BLaER1 treated with 17β-estradiol and CSF1 and Interleukin-3, amounts not matched to agents 10 nM and 100 nM (cell line): ENCODE measurements around the gene RASSF3.

Experiments
- H3K27ac ChIP-seq, 11 experiments: shearing (Covaris generic); formaldehyde crosslinking; 2 replicates each; pipeline ENCODE4 v1.8.1; 2022
- H3K27me3 ChIP-seq, 11 experiments: shearing (Covaris generic); formaldehyde crosslinking; 2 replicates each; pipeline ENCODE4 v1.8.1; 2022
- H3K36me3 ChIP-seq, 11 experiments: shearing (Covaris generic); formaldehyde crosslinking; 2 replicates each; pipeline ENCODE4 v1.8.1; 2022
- H3K4me1 ChIP-seq, 10 experiments: shearing (Covaris generic); formaldehyde crosslinking; 2 replicates each; pipeline ENCODE4 v1.8.1; 2022
- H3K4me2 ChIP-seq, 11 experiments: shearing (Covaris generic); formaldehyde crosslinking; 2 replicates each; pipeline ENCODE4 v1.8.1; 2022
- H3K4me3 ChIP-seq, 10 experiments: shearing (Covaris generic); formaldehyde crosslinking; 2 replicates each; pipeline ENCODE4 v1.8.1; 2022
- H3K9ac ChIP-seq, 11 experiments: shearing (Covaris generic); formaldehyde crosslinking; 2 replicates each; pipeline ENCODE4 v1.8.1; 2022
- H3K9me3 ChIP-seq, 11 experiments: shearing (Covaris generic); formaldehyde crosslinking; replicated peaks in 1 of 11; 2 replicates each; pipeline ENCODE4 v1.8.1; 2022
- H4K20me1 ChIP-seq, 11 experiments: shearing (Covaris generic); formaldehyde crosslinking; 2 replicates each; pipeline ENCODE4 v1.8.1; 2022
- Cebpa-rat ChIP-seq, 11 experiments: shearing (Covaris generic); IDR thresholded peaks; 2 replicates each; pipeline ENCODE4 v1.8.1; 2022

Gene RASSF3

GRCh38 chr12:64679487-64680001 is 69.2 kb downstream of the RASSF3 start:
- TF ChIP-seq Cebpa-rat (IDR thresholded peaks at IDR 0.05), result no peak
- Histone ChIP-seq H3K4me1 (peaks cover 86 to 99% (median 97%) of the 10 kb centered on the region in 10 experiments), H3K4me2 (peak overlapping the region; percentile 49 to 77 (median 63)), H3K4me3 (peak overlapping the region in 3 of 10 experiments; percentile 23 to 29 (median 25); a peak in 3 of 20 replicates), H3K9ac (peak overlapping the region in 10 of 11 experiments; percentile 8 to 65 (median 37); a peak in 14 of 22 replicates), H3K9me3 (no peaks in the 10 kb centered on the region), H4K20me1 (peaks cover 0 to 99% (median 97%) of the 10 kb centered on the region in 11 experiments; a peak in 21 of 22 replicates), H3K27me3 (no peaks in the 10 kb centered on the region), H3K36me3 (peaks cover 0 to 47% (median 7%) of the 10 kb centered on the region in 11 experiments; a peak in 15 of 22 replicates), H3K27ac (peak overlapping the region in 10 of 11 experiments; percentile 48 to 69 (median 64); a peak in 19 of 22 replicates)

GRCh38 chr12:64680235-64680634 is 69.9 kb downstream of the RASSF3 start:
- peaks cover 90 to 100% (median 100%) of the 10 kb centered on the region in 10 experiments for H3K4me1 ChIP-seq
- H3K9ac ChIP-seq, result peak overlapping the region in 6 of 11 experiments; percentile 16 to 65 (median 46); a peak in 9 of 22 replicates

GRCh38 chr12:64681200-64682052 is 71.1 kb downstream of the RASSF3 start:
- Histone ChIP-seq H3K9ac (no peak overlapping the region), H4K20me1 (peaks cover 0 to 100% (median 97%) of the 10 kb centered on the region in 11 experiments; a peak in 20 of 22 replicates), H3K4me2 (peak overlapping the region; percentile 49 to 77 (median 63)), H3K4me1 (peaks cover 87 to 100% (median 93%) of the 10 kb centered on the region in 10 experiments), H3K36me3 (peaks cover 17 to 65% (median 25%) of the 10 kb centered on the region in 11 experiments), H3K27me3 (no peaks in the 10 kb centered on the region), H3K9me3 (0 out of 22 replicates have a peak, but pooled peaks cover 0 to 6% (median 0%) of the 10 kb centered on the region in 11 experiments), H3K4me3 (no peak overlapping the region), H3K27ac (peak overlapping the region in 10 of 11 experiments; percentile 7 to 64 (median 31); a peak in 12 of 22 replicates)
- TF ChIP-seq Cebpa-rat (IDR thresholded peaks at IDR 0.05), result no peak

More at GRCh38 chr12:64680235-64680634, 69.9 kb downstream of the RASSF3 start:
- H4K20me1 ChIP-seq, result peaks cover 0 to 100% (median 99%) of the 10 kb centered on the region in 11 experiments; a peak in 21 of 22 replicates
- no peak for TF ChIP-seq Cebpa-rat (IDR thresholded peaks at IDR 0.05)
- peaks cover 5 to 53% (median 14%) of the 10 kb centered on the region in 11 experiments for H3K36me3 ChIP-seq
- H3K27ac ChIP-seq, result peak overlapping the region in 10 of 11 experiments; percentile 48 to 69 (median 64); a peak in 19 of 22 replicates
- H3K4me3 ChIP-seq, result peak overlapping the region in 2 of 10 experiments; percentile 23 to 29; a peak in 2 of 20 replicates
- H3K27me3 ChIP-seq, result no peaks in the 10 kb centered on the region
- H3K9me3 ChIP-seq, result no peaks in the 10 kb centered on the region
- peak overlapping the region; percentile 49 to 77 (median 63) for H3K4me2 ChIP-seq

- Histone ChIP-seq H3K4me3 (no peak overlapping the region), H4K20me1 (peaks cover 0 to 100% (median 97%) of the 10 kb centered on the region in 11 experiments; a peak in 20 of 22 replicates), H3K36me3 (peaks cover 27 to 69% (median 38%) of the 10 kb centered on the region in 11 experiments), H3K27ac (peak overlapping the region in 10 of 11 experiments; percentile 6 to 62 (median 30); a peak in 14 of 22 replicates), H3K4me2 (peak overlapping the region; percentile 26 to 77 (median 63)), H3K9me3 (0 out of 22 replicates have a peak, but pooled peaks cover 0 to 6% (median 0%) of the 10 kb centered on the region in 11 experiments), H3K9ac (peak overlapping the region in 1 of 11 experiments; percentile 19; a peak in 1 of 22 replicates), H3K4me1 (peaks cover 84 to 100% (median 93%) of the 10 kb centered on the region in 10 experiments), H3K27me3 (no peaks in the 10 kb centered on the region)
- TF ChIP-seq Cebpa-rat (IDR thresholded peaks at IDR 0.05), result no peak
These were observed 72.4 kb downstream of the RASSF3 start for GRCh38 chr12:64682572-64683277.

- peaks cover 0 to 100% (median 97%) of the 10 kb centered on the region in 11 experiments; a peak in 20 of 22 replicates for H4K20me1 ChIP-seq
These were observed 73.7 kb downstream of the RASSF3 start for GRCh38 chr12:64683816-64684543.

GRCh38 chr12:64685050-64685449 is 74.8 kb downstream of the RASSF3 start:
- no peak for TF ChIP-seq Cebpa-rat (IDR thresholded peaks at IDR 0.05)
- H3K4me1 ChIP-seq, result peaks cover 71 to 88% (median 82%) of the 10 kb centered on the region in 10 experiments

More at GRCh38 chr12:64683816-64684543, 73.7 kb downstream of the RASSF3 start:
- H3K9me3 ChIP-seq, result 0 out of 22 replicates have a peak, but pooled peaks cover 0 to 6% (median 0%) of the 10 kb centered on the region in 11 experiments
- peak overlapping the region; percentile 26 to 77 (median 63) for H3K4me2 ChIP-seq
- H3K4me3 ChIP-seq, result no peak overlapping the region
- H3K36me3 ChIP-seq, result peaks cover 39 to 75% (median 48%) of the 10 kb centered on the region in 11 experiments
- peak overlapping the region in 4 of 11 experiments; percentile 7 to 23 (median 10); a peak in 3 of 22 replicates for H3K9ac ChIP-seq
- TF ChIP-seq Cebpa-rat (IDR thresholded peaks at IDR 0.05), result no peak
- H3K4me1 ChIP-seq, result peaks cover 81 to 98% (median 92%) of the 10 kb centered on the region in 10 experiments
- H3K27ac ChIP-seq, result peak overlapping the region in 10 of 11 experiments; percentile 6 to 63 (median 58); a peak in 19 of 22 replicates
- no peaks in the 10 kb centered on the region for H3K27me3 ChIP-seq

GRCh38 chr12:64685605-64686004 is 75.3 kb downstream of the RASSF3 start:
- H3K27me3 ChIP-seq, result no peaks in the 10 kb centered on the region
- no peak for TF ChIP-seq Cebpa-rat (IDR thresholded peaks at IDR 0.05)

More at GRCh38 chr12:64685050-64685449, 74.8 kb downstream of the RASSF3 start:
- Histone ChIP-seq H4K20me1 (peaks cover 4 to 100% (median 97%) of the 10 kb centered on the region in 11 experiments; a peak in 20 of 22 replicates), H3K4me2 (peak overlapping the region in 8 of 11 experiments; percentile 26 to 73 (median 62); a peak in 12 of 22 replicates), H3K4me3 (no peak overlapping the region), H3K36me3 (peaks cover 49 to 80% (median 59%) of the 10 kb centered on the region in 11 experiments), H3K9me3 (0 out of 22 replicates have a peak, but pooled peaks cover 0 to 6% (median 0%) of the 10 kb centered on the region in 11 experiments), H3K27ac (peak overlapping the region in 10 of 11 experiments; percentile 6 to 63 (median 58); a peak in 17 of 22 replicates), H3K27me3 (no peaks in the 10 kb centered on the region), H3K9ac (no peak overlapping the region; a peak in 1 of 22 replicates)

More at GRCh38 chr12:64685605-64686004, 75.3 kb downstream of the RASSF3 start:
- Histone ChIP-seq H3K27ac (peak overlapping the region in 9 of 11 experiments; percentile 17 to 63 (median 59); a peak in 14 of 22 replicates), H3K36me3 (peaks cover 55 to 82% (median 65%) of the 10 kb centered on the region in 11 experiments), H3K4me1 (peaks cover 65 to 88% (median 76%) of the 10 kb centered on the region in 10 experiments), H3K4me2 (peak overlapping the region in 4 of 11 experiments; percentile 14 to 72 (median 63); a peak in 1 of 22 replicates), H3K4me3 (no peak overlapping the region), H3K9me3 (0 out of 22 replicates have a peak, but pooled peaks cover 0 to 6% (median 0%) of the 10 kb centered on the region in 11 experiments), H3K9ac (no peak overlapping the region; a peak in 1 of 22 replicates), H4K20me1 (peaks cover 4 to 100% (median 96%) of the 10 kb centered on the region in 11 experiments; a peak in 20 of 22 replicates)
